ENCODE measurements around the gene AASDH. TPM values are rescaled to one million over a fixed set of nuclear protein-coding genes. Genes with fewer than 3 reads are reported as not detected.

The AASDH gene
- total and polyA plus RNA-seq, 2 donors (not counting 1 experiment from before 2014, with no cell fraction given) = 6.9 to 15.2 TPM

GRCh38 chr4:56342746-56343145, 44.5 kb downstream of the AASDH start:
- Mint-ChIP-seq H3K27me3 (no peaks in the 10 kb centered on the region), H3K9me3 (ENCODE audit: insufficient read depth) (no peaks in the 10 kb centered on the region), H3K27ac (no peak overlapping the region), H3K4me3 (no peak overlapping the region), H3K4me1 (no peaks in the 10 kb centered on the region)
- Histone ChIP-seq H2AFZ (ENCODE audit: insufficient read depth, low read depth, low read length, poor library complexity, severe bottlenecking) (no peak overlapping the region), H3K27ac (ENCODE audit: low read length in 2 of 2) (no peak overlapping the region), H3K36me3 (replicated peaks in 1 of 2; ENCODE audit: control extremely low read depth in 1 of 2, control insufficient read depth in 1 of 2, extremely low read depth in 1 of 2, insufficient read depth in 2 of 2, low read length in 1 of 2) (peaks cover 0 to 6% of the 10 kb centered on the region in 2 experiments), H3K4me2 (replicated peaks; ENCODE audit: low read depth, low read length, poor library complexity, severe bottlenecking) (no peak overlapping the region), H3K4me3 (ENCODE audit: control extremely low read depth in 1 of 5, extremely low read depth in 1 of 5, insufficient read depth in 1 of 5, low read depth in 2 of 5, low read length in 4 of 5) (no peak overlapping the region), H3K79me2 (ENCODE audit: control insufficient read depth, insufficient read depth, low read length) (no peaks in the 10 kb centered on the region), H3K9ac (ENCODE audit: low read length) (no peak overlapping the region), H4K20me1 (ENCODE audit: control insufficient read depth, insufficient read depth, low read length, poor library complexity, severe bottlenecking) (no peaks in the 10 kb centered on the region), H3K27me3 (replicated peaks in 1 of 4; ENCODE audit: control extremely low read depth in 1 of 4, control insufficient read depth in 3 of 4, insufficient read depth in 4 of 4, low read length in 3 of 4) (no peaks in the 10 kb centered on the region), H3K4me1 (ENCODE audit: control insufficient read depth in 2 of 2, insufficient read depth in 2 of 2, low read length in 2 of 2) (no peaks in the 10 kb centered on the region), H3K9me3 (ENCODE audit: control extremely low read depth in 1 of 3, control insufficient read depth in 2 of 3, insufficient read depth in 1 of 3, low read length in 2 of 3) (no peaks in the 10 kb centered on the region)
- WGBS (ENCODE audit: insufficient coverage) = no CpG with 5 or more reads among the region's 1 CpG
- DNase-seq (no peak), ATAC-seq (ENCODE audit: low read depth) (no peak)
- POLR2A ChIA-PET = no interaction called here
- TF ChIP-seq EZH2 (IDR thresholded peaks at IDR 0.05; ENCODE audit: borderline replicate concordance, insufficient read depth, low read depth, low read length, poor library complexity, severe bottlenecking) (no peak), CTCF (IDR thresholded peaks at IDR 0.05) (no peak)
- intact Hi-C loops (cut with micrococcal nuclease) = no loop called here
- CTCF ChIA-PET = no interaction called here

GRCh38 chr4:56330691-56331090, 56.6 kb downstream of the AASDH start:
- no CpG with 5 or more reads among the region's 2 CpGs for WGBS (ENCODE audit: insufficient coverage)
- no peak overlapping the region for H2AFZ ChIP-seq (ENCODE audit: insufficient read depth, low read depth, low read length, poor library complexity, severe bottlenecking)
- H3K9me3 Mint-ChIP-seq (ENCODE audit: insufficient read depth) = no peaks in the 10 kb centered on the region
- no peaks in the 10 kb centered on the region for H3K36me3 ChIP-seq (replicated peaks in 1 of 2; ENCODE audit: control extremely low read depth in 1 of 2, control insufficient read depth in 1 of 2, extremely low read depth in 1 of 2, insufficient read depth in 2 of 2, low read length in 1 of 2)
- no peaks in the 10 kb centered on the region for H3K27me3 ChIP-seq (replicated peaks in 1 of 4; ENCODE audit: control extremely low read depth in 1 of 4, control insufficient read depth in 3 of 4, insufficient read depth in 4 of 4, low read length in 3 of 4)
- H3K4me1 ChIP-seq (ENCODE audit: control insufficient read depth in 2 of 2, insufficient read depth in 2 of 2, low read length in 2 of 2) = no peaks in the 10 kb centered on the region
- no peak overlapping the region for H3K4me3 ChIP-seq (ENCODE audit: control extremely low read depth in 1 of 5, extremely low read depth in 1 of 5, insufficient read depth in 1 of 5, low read depth in 2 of 5, low read length in 4 of 5)
- intact Hi-C loops (cut with micrococcal nuclease) = no loop called here
- H3K79me2 ChIP-seq (ENCODE audit: control insufficient read depth, insufficient read depth, low read length) = no peaks in the 10 kb centered on the region
- H3K9me3 ChIP-seq (ENCODE audit: control extremely low read depth in 1 of 3, control insufficient read depth in 2 of 3, insufficient read depth in 1 of 3, low read length in 2 of 3) = no peaks in the 10 kb centered on the region
- H3K4me2 ChIP-seq (replicated peaks; ENCODE audit: low read depth, low read length, poor library complexity, severe bottlenecking) = no peak overlapping the region
- no peak for ATAC-seq (ENCODE audit: low read depth)
- H3K27ac Mint-ChIP-seq = no peak overlapping the region
- H3K4me3 Mint-ChIP-seq = no peak overlapping the region
- no peak overlapping the region for H3K9ac ChIP-seq (ENCODE audit: low read length)
- H4K20me1 ChIP-seq (ENCODE audit: control insufficient read depth, insufficient read depth, low read length, poor library complexity, severe bottlenecking) = no peaks in the 10 kb centered on the region
- DNase-seq = no peak
- H3K27ac ChIP-seq (ENCODE audit: low read length in 2 of 2) = no peak overlapping the region
- no peaks in the 10 kb centered on the region for H3K4me1 Mint-ChIP-seq
- H3K27me3 Mint-ChIP-seq = no peaks in the 10 kb centered on the region
- TF ChIP-seq EZH2 (IDR thresholded peaks at IDR 0.05; ENCODE audit: borderline replicate concordance, insufficient read depth, low read depth, low read length, poor library complexity, severe bottlenecking) (no peak), CTCF (IDR thresholded peaks at IDR 0.05) (no peak)
- ChIA-PET CTCF (no interaction called here), POLR2A (no interaction called here)

Measured in B cell (primary cell).